LoVo (cell line): ENCODE data around the gene UROC1.
A peak's percentile ranks its signal among the peaks of the same experiment; 100 is the strongest.

Experiments used
- DNase-seq: peaks from one replicate; pipeline ENCODE4 v3.0.0-alpha.2; 2016; ENCODE audit warnings: low spot score

UROC1 gene

GRCh38 chr3:126516152-126516935, 1.2 kb downstream of the UROC1 start:
- no peak for DNase-seq

DNA sequence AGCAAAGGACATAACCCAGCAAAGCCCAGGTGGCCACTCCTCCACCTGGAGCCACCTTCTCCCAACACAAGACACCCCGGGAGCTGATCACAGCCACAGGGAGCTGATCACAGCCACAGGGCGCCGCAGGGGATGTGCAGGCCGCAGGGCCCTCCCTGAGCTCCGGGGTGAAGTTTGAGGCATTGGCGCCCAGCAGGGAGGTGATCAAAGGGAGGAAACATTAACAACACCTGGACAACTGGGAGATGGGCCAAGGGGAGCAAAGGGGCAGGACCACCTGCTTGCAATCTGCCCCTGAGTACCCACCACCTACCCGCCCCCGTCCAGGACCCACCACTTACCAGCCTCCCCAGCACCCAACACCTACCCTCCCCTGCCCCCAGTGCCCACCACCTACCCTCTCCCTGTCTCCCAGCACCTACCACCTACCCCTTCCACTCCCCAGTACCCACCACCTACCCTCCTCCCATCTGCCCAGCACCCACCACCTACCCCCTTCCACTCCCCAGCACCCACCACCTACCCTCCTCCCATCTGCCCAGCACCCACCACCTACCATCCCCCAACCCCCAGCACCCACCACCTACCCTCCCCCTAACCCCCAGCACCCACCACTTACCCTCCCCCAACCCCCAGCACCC, 2.4 kb downstream of the UROC1 start:
- no peak for DNase-seq

DNA sequence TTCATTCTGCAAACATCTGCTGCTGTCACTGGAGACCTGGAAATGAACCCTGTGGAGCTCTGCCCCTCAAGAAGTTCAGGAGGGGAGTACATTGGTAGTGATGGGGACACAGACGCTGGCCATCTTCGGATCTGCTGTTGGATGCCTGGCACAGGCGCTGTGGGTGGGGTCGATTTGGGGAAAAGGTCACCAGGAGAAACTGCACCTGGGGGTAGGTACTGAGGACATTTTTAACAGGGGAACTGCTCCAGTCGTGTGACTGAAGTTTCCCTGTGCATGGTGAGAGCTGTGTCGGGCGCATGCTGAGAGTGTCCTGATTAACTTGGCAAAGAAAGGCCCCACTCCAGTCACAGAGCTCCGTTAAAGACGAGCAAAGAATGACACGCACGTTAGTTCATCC, 3.4 kb downstream of the UROC1 start:
- no peak for DNase-seq

DNA sequence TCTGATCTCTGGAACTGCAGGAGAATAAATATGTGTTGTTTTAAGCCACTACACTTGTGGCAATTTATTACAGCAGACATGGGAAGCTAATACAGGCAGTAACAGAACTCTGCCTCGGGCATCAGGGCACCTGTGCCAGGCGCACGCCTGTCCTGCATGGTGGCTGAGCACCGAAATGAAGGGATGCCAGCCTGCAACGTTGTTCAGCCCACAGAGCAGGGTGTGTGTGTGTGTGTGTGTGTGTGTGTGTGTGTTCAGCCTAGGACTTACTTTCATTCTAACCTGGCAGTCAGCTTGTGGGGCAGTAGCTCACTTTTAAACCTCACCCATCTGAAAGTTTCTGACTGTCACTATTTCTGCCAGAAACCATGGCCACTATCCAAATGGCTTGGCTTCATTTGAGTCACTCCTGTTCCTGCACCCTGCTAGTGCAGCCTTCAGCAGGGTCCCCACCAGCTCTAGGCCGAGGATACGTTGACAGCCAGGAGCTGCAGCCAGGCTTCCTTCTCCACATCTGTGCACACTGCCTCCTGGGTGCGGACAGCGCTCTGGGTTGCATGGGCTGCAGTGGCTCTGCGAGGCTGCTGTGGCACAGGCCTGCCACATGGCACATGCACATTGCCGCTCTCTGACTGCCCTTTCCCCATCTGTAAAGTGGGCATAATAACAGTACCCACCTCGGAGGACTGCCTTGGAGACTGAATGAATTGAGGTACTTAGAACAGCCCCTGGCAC, 4.5 kb downstream of the UROC1 start:
- no peak for DNase-seq

DNA sequence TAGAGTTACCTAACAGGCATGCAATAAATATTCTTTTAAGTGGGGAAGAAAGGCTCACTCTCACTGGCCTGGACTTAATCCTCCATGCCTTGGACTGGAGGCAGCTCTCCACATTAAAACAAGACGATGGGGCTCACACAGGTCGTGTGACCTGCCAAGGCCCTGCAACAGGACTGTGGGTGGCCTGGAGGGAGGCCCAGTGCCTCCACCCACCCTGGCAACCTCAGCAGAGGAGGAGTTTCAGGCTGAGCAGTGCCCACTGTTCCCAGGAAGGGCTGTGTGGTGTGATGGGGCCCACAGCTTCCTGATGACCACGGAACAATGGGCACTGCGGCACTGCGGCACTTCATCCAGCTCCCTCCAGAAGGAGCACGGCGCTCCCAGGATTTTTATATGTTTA, 5.5 kb downstream of the UROC1 start:
- no peak for DNase-seq

GRCh38 chr3:126511291-126511690, 6.3 kb downstream of the UROC1 start:
- no peak for DNase-seq

GRCh38 chr3:126510308-126510910, 7.2 kb downstream of the UROC1 start:
- no peak for DNase-seq

DNA sequence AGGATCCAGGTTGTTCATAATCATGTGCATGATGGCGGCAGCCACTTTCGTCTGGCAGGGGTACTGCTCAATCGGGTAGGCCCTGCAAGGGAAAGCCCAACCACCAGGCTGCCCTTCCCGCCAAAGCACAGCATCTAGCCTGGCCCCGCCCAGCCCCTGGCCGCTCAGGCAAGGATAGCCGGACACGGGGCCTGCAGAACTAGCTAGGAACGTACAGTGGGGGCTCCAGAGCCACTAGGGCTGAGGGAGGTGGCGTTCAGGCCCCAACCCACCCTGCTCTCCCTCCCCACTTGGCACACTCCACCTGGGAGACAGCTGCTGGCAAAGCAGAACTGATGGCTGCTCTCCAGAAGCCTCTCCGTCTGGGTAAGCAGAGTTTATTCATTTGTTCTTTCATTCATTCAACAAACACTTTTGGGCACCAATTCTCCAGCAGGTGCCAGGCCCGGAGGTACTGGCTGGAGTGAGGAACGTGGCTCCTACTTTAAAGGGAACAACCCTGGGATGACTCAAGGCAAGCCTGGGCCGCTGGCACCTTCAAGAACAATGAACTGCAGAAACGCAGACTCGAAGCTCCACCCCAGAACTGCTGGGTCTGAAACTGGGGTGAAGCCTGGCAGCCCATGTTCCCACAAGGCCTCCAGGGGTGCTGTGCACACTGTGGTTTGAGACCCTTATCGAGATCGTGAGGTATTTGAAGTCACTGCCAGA, 7.8 kb downstream of the UROC1 start:
- DNase-seq: no peak

DNA sequence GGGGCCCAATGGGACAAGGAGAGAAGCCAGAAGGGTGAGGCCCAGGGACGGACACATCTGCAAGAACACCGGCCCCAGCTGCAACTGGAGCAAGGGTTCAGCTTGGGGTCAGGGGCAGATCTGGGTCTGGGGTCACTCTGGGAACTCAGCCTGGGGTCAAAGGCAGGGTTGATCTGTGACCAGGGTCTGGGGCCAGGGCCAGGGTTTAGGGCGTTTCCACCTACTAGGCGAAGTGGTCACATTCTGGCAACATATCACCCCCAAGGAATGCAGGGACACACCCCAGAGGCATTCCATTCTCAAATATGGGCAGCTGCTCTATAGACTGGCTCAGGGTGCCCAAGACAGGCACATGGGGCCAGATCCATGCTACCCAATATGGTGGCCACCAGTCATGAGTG, 9.0 kb downstream of the UROC1 start:
- peak; percentile 61 for DNase-seq

DNA sequence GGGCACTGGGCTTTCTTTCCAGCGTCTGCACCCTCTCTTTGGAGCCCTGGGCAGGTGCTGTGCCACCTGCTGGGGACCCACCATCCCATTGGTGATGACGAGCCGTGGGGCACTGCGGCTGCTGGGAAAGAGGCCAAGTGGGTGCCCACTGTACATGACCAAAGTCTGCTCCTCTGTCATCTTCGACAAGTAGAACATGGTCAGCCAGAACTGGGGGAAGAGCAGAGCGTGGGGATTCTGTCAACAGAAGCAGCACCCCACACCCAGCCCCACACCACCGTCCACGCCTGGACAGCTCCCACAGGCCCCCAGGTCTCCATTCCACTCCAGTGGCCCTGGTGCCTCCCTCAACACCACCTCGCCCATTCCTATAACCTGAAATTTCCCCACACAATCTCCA, 9.7 kb downstream of the UROC1 start:
- DNase-seq: no peak

GRCh38 chr3:126503701-126504100, 13.9 kb downstream of the UROC1 start:
- DNase-seq: no peak

GRCh38 chr3:126502656-126503055, 14.9 kb downstream of the UROC1 start:
- no peak for DNase-seq

- DNase-seq: no peak
Observed at GRCh38 chr3:126501736-126502135, 15.8 kb downstream of the UROC1 start.

- no peak for DNase-seq
Observed at GRCh38 chr3:126501054-126501453, 16.5 kb downstream of the UROC1 start.

DNA sequence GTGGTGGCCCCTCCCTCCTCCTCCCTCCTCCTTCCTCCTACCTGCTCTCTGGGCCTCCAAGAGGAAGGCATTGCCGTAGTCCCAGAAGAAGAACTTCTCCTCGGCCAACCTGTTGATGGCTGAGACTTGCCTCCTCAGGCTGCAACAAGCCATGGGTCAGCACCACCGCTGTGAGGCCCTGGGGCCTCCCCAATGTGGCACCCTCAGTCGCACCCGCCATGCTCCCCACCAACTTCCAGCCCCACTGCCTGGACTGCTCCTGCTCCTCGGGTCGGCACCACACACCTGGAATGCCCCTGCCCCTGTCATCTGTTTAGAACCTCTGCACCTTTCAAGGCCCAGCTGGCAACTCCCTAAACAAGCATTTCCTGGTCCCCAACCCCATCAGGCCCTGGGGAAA, 17.6 kb downstream of the UROC1 start:
- no peak for DNase-seq

- DNase-seq: no peak
Observed at GRCh38 chr3:126499401-126499800, 18.2 kb downstream of the UROC1 start.

DNA sequence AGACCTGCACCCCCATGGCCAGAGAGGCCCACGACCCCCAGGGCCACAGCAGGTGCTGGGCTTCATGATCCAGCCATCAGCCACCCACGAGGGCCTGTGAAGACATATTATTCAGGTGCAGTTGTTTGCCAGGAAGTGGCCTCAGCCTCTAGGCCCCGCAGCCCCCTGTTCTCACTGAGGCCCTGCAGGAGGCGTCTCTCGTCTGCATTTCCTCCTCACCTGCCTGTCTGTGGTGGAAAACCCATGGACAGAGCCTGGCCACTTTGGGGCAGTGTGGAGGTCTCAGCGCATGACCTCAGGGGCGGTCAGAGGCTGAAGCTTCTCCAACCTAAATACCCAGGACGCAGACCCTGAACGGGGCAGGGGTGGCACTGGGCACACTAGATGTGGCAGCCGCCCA, 18.6 kb downstream of the UROC1 start:
- DNase-seq: no peak

DNA sequence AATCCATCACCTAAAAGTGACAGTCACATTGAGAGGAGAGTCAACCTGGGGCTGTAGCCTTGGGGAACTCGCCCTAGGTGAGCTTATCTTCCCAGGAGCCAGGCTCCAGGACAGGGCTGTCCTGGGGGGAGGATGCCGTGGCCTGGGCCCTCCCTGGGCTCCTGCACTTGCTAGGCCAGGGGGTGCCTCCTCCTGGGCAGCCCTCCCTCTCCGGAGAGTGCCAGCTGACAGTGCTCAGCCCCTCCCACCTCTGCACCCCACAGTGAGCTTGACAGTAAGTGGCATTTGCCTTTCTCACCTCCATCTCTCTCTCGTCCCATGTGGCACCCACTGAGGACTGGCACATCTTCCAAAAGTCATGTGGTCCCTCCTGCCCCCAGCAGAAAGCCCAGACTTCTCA, 19.1 kb downstream of the UROC1 start:
- DNase-seq: no peak

- DNase-seq: no peak
Observed at GRCh38 chr3:126497956-126498355, 19.6 kb downstream of the UROC1 start.

DNA sequence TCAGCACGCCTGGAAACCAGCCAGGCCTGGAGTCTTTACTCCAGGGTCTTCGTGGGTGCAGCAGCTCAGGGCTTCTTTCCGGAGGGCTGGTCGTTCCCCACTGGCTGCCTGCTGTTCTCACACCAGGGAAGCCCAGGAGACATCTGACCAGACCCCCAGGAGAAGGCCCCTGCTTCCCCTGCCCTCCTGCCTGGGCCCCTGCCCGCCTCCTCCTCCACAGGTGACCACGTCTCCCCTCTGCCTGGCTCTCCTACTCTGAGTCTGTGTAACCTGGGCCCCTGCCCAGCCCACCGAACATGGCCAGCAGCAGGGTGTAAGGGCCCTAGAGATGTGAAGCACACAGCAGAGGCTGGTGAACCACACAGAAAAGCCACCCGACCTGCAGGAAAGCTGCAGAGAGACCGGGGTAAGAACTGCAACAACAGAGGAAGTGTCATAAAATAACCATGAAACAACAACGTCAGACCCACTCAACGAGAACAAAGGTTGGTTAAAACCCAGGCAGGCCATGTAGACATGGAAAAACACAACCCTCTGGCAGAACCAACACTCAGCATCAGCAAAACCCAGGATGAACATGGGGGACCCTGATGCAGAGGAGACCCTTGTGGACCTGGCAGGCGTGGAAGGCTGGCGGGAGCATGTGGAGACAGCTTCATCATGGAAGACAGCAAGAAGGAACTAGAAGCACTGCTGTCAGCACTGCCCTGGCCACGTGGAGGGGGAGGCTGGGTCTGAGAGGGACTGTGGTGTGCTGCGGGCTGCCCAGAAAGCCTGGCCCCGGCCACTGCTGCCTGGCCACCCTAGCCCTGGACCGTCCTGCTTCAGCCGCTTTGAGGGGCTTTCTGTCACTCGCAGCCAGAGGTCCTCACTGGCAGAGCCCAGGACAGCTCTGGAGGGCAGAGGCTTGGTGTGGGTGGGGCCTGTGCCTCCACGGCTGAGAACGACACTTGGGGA, 20.4 kb downstream of the UROC1 start:
- no peak for DNase-seq

GRCh38 chr3:126495786-126496185, 21.8 kb downstream of the UROC1 start:
- no peak for DNase-seq
